ENCODE data around the gene MED1.

MED1 gene

GRCh38 chr17:39359994-39360393 is 91.1 kb downstream of the MED1 start:
- Histone ChIP-seq H3K4me2 (ENCODE audit: low read length) (no peak overlapping the region), H3K4me3 (ENCODE audit: low read length) (no peak overlapping the region), H3F3A (ENCODE audit: control insufficient read depth, insufficient read depth) (no peaks in the 10 kb centered on the region; the same call in 1 of the 2 replicates), H3K79me2 (ENCODE audit: control insufficient read depth, low read length) (no peaks in the 10 kb centered on the region), H3K36me3 (ENCODE audit: control insufficient read depth, low read length) (no peaks in the 10 kb centered on the region), H3K27ac (ENCODE audit: low read depth, low read length) (no peak overlapping the region), H3K9me2 (replicated peaks; ENCODE audit: control insufficient read depth, low read length) (no peaks in the 10 kb centered on the region), H3K27me3 (ENCODE audit: control insufficient read depth, low read length) (no peaks in the 10 kb centered on the region), H4K20me1 (ENCODE audit: control insufficient read depth, insufficient read depth, low read depth, low read length) (no peaks in the 10 kb centered on the region), H3K9me3 (ENCODE audit: control insufficient read depth, insufficient read depth, low read length) (no peaks in the 10 kb centered on the region), H3K4me1 (ENCODE audit: control insufficient read depth, low read length) (no peaks in the 10 kb centered on the region)
- TF ChIP-seq, protein P1, sequence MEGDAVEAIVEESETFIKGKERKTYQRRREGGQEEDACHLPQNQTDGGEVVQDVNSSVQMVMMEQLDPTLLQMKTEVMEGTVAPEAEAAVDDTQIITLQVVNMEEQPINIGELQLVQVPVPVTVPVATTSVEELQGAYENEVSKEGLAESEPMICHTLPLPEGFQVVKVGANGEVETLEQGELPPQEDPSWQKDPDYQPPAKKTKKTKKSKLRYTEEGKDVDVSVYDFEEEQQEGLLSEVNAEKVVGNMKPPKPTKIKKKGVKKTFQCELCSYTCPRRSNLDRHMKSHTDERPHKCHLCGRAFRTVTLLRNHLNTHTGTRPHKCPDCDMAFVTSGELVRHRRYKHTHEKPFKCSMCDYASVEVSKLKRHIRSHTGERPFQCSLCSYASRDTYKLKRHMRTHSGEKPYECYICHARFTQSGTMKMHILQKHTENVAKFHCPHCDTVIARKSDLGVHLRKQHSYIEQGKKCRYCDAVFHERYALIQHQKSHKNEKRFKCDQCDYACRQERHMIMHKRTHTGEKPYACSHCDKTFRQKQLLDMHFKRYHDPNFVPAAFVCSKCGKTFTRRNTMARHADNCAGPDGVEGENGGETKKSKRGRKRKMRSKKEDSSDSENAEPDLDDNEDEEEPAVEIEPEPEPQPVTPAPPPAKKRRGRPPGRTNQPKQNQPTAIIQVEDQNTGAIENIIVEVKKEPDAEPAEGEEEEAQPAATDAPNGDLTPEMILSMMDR (IDR thresholded peaks at IDR 0.05; ENCODE audit: low read depth, low read length, poor library complexity, severe bottlenecking) = no peak
- no peak for TF ChIP-seq EZH2phosphoT487 (IDR thresholded peaks at IDR 0.05; ENCODE audit: borderline replicate concordance, low read length)

GRCh38 chr17:39357986-39358385 is 93.1 kb downstream of the MED1 start:
- no peak overlapping the region for H3K27ac ChIP-seq (ENCODE audit: low read depth, low read length)
- H3K79me2 ChIP-seq (ENCODE audit: control insufficient read depth, low read length) = no peaks in the 10 kb centered on the region
- no peaks in the 10 kb centered on the region; the same call in 1 of the 2 replicates for H3F3A ChIP-seq (ENCODE audit: control insufficient read depth, insufficient read depth)
- no peaks in the 10 kb centered on the region for H3K9me3 ChIP-seq (ENCODE audit: control insufficient read depth, insufficient read depth, low read length)
- H3K36me3 ChIP-seq (ENCODE audit: control insufficient read depth, low read length) = no peaks in the 10 kb centered on the region
- H3K9me2 ChIP-seq (replicated peaks; ENCODE audit: control insufficient read depth, low read length) = no peaks in the 10 kb centered on the region
- no peak overlapping the region for H3K4me2 ChIP-seq (ENCODE audit: low read length)
- H3K27me3 ChIP-seq (ENCODE audit: control insufficient read depth, low read length) = no peaks in the 10 kb centered on the region
- no peaks in the 10 kb centered on the region for H4K20me1 ChIP-seq (ENCODE audit: control insufficient read depth, insufficient read depth, low read depth, low read length)
- TF ChIP-seq, protein P1 (IDR thresholded peaks at IDR 0.05; ENCODE audit: low read depth, low read length, poor library complexity, severe bottlenecking) = no peak
- TF ChIP-seq EZH2phosphoT487 (IDR thresholded peaks at IDR 0.05; ENCODE audit: borderline replicate concordance, low read length) = no peak
- no peaks in the 10 kb centered on the region for H3K4me1 ChIP-seq (ENCODE audit: control insufficient read depth, low read length)
- H3K4me3 ChIP-seq (ENCODE audit: low read length) = no peak overlapping the region

DNA sequence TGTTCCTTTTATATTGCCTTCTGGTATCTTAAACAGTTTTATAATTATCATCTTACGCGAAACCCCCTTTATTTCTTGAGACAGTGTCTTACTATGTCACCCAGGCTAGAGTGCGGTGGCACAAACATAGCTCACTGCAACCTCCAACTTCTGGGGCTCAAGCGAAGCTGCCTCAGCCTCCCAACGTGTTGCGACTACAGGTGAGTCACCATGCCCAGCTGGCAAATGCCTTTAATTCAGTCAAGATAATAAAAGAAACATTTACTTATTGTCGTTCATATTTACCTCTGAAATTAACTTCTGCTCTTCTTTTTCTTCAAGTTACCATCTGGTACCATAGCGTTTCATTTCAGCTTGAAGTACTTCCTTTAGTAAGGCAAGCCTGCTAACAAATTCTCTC is 93.6 kb downstream of the MED1 start:
- H3K36me3 ChIP-seq (ENCODE audit: control insufficient read depth, low read length) = no peaks in the 10 kb centered on the region
- no peak overlapping the region for H3K4me3 ChIP-seq (ENCODE audit: low read length)
- H3K4me1 ChIP-seq (ENCODE audit: control insufficient read depth, low read length) = no peaks in the 10 kb centered on the region
- H3K4me2 ChIP-seq (ENCODE audit: low read length) = no peak overlapping the region
- H3K9me2 ChIP-seq (replicated peaks; ENCODE audit: control insufficient read depth, low read length) = no peaks in the 10 kb centered on the region
- no peaks in the 10 kb centered on the region for H3K27me3 ChIP-seq (ENCODE audit: control insufficient read depth, low read length)
- TF ChIP-seq EZH2phosphoT487 (IDR thresholded peaks at IDR 0.05; ENCODE audit: borderline replicate concordance, low read length) = no peak
- TF ChIP-seq, protein P1 (IDR thresholded peaks at IDR 0.05; ENCODE audit: low read depth, low read length, poor library complexity, severe bottlenecking) = no peak
- no peaks in the 10 kb centered on the region for H4K20me1 ChIP-seq (ENCODE audit: control insufficient read depth, insufficient read depth, low read depth, low read length)
- no peaks in the 10 kb centered on the region for H3K79me2 ChIP-seq (ENCODE audit: control insufficient read depth, low read length)
- no peak overlapping the region for H3K27ac ChIP-seq (ENCODE audit: low read depth, low read length)
- no peaks in the 10 kb centered on the region for H3K9me3 ChIP-seq (ENCODE audit: control insufficient read depth, insufficient read depth, low read length)
- H3F3A ChIP-seq (ENCODE audit: control insufficient read depth, insufficient read depth) = no peaks in the 10 kb centered on the region; the same call in 1 of the 2 replicates

Measured in DOHH2 (cell line).